ENCODE results near the gene MAP3K2. TPM values are rescaled to one million over a fixed set of nuclear protein-coding genes. Genes with fewer than 3 reads are reported as not detected.

MAP3K2 gene
- total and polyA plus RNA-seq, 2 of the 8 experiments (the other 6 are each of a cell fraction or from before 2014, with no cell fraction given), result 2.0 to 23.2 TPM

- no peak overlapping the region for H3K4ac ChIP-seq (replicated peaks; ENCODE audit: insufficient read length, low read depth, low read length)
- H3K23ac ChIP-seq (ENCODE audit: insufficient read length), result no peak overlapping the region
- H4K91ac ChIP-seq (replicated peaks; ENCODE audit: insufficient read length, low read length), result peak overlapping the region; percentile 94
- peak overlapping the region; percentile 93 for H2AFZ ChIP-seq (ENCODE audit: low read length)
- H3K27me3 ChIP-seq (replicated peaks in 1 of 4; ENCODE audit: control insufficient read depth in 3 of 4, extremely low read depth in 1 of 4, insufficient read depth in 3 of 4, low read length in 3 of 4), result no peaks in the 10 kb centered on the region; a peak in 1 of 7 replicates
- peak overlapping the region in 3 of 4 experiments; percentile 55 to 65 (median 56); a peak in 3 of 7 replicates for H3K9ac ChIP-seq (replicated peaks in 1 of 4; ENCODE audit: extremely low read depth in 1 of 4, low read depth in 3 of 4, low read length in 3 of 4)
- TF ChIP-seq CTBP2 (IDR thresholded peaks at IDR 0.05; ENCODE audit: borderline replicate concordance, insufficient read depth, insufficient read length, low read length), result no peak
- no peak for TF ChIP-seq KDM1A (IDR thresholded peaks at IDR 0.05; ENCODE audit: borderline replicate concordance, low read length)
- TF ChIP-seq TCF12 (IDR thresholded peaks at IDR 0.05; ENCODE audit: low read depth, low read length), result no peak
- no peak for TF ChIP-seq SP1 (IDR thresholded peaks at IDR 0.05; ENCODE audit: low read depth, low read length)
- TF ChIP-seq RBBP5 (IDR thresholded peaks at IDR 0.05; ENCODE audit: borderline replicate concordance, low read depth, low read length), result no peak
- TF ChIP-seq, protein P1, sequence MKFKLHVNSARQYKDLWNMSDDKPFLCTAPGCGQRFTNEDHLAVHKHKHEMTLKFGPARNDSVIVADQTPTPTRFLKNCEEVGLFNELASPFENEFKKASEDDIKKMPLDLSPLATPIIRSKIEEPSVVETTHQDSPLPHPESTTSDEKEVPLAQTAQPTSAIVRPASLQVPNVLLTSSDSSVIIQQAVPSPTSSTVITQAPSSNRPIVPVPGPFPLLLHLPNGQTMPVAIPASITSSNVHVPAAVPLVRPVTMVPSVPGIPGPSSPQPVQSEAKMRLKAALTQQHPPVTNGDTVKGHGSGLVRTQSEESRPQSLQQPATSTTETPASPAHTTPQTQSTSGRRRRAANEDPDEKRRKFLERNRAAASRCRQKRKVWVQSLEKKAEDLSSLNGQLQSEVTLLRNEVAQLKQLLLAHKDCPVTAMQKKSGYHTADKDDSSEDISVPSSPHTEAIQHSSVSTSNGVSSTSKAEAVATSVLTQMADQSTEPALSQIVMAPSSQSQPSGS (IDR thresholded peaks at IDR 0.05; ENCODE audit: low read length), result no peak
- no peak for TF ChIP-seq RFX5 (IDR thresholded peaks at IDR 0.05; ENCODE audit: borderline replicate concordance, low read depth, low read length)
- TF ChIP-seq EZH2 (IDR thresholded peaks at IDR 0.05; ENCODE audit: low read depth, low read length, severe bottlenecking), result no peak
- no peak for TF ChIP-seq MAFK (IDR thresholded peaks at IDR 0.05; ENCODE audit: low read depth, low read length)
- DNase-seq (ENCODE audit: low read depth in 1 of 2, low spot score in 2 of 2) (no peak), FAIRE-seq (no peak)
- no peak overlapping the region for H2BK12ac ChIP-seq (ENCODE audit: low read depth, low read length)
- H3K4me3 ChIP-seq (ENCODE audit: extremely low read depth in 1 of 4, insufficient read depth in 2 of 4, low read depth in 3 of 4, low read length in 4 of 4), result peak overlapping the region; percentile 41 to 70 (median 54)
- peaks cover 0 to 30% of the 10 kb centered on the region in 2 experiments; a peak in 2 of 4 replicates for H3K79me2 ChIP-seq (ENCODE audit: control insufficient read depth in 1 of 2, insufficient read depth in 2 of 2, low read length in 2 of 2)
- 60 to 100% methylated on average over 2 to 8 of the region's 8 CpGs for WGBS, 2 experiments (ENCODE audit: extremely low coverage in 1 of 2, insufficient coverage in 1 of 2, insufficient read length in 1 of 2, insufficient replicate concordance in 2 of 2, low coverage in 1 of 2, low lambda C conversion rate in 2 of 2, missing lambda C conversion rate in 1 of 2)
- peaks cover 0 to 8% (median 3%) of the 10 kb centered on the region in 4 experiments; a peak in 3 of 7 replicates for H3K4me1 ChIP-seq (replicated peaks in 1 of 4; ENCODE audit: control insufficient read depth in 3 of 4, insufficient read depth in 4 of 4, low read length in 3 of 4)
- H3K56ac ChIP-seq (replicated peaks; ENCODE audit: insufficient read length, low read depth, low read length), result no peak overlapping the region
- no peak overlapping the region for H2BK15ac ChIP-seq (ENCODE audit: low read length)
- H3K9me3 ChIP-seq (ENCODE audit: insufficient read depth in 2 of 2, low read depth in 1 of 2, low read length in 1 of 2), result no peaks in the 10 kb centered on the region
- H2BK120ac ChIP-seq (replicated peaks; ENCODE audit: low read depth, low read length), result peak overlapping the region; percentile 36
- H3K4me2 ChIP-seq (ENCODE audit: insufficient read depth in 1 of 2, low read depth in 2 of 2, low read length in 2 of 2), result peak overlapping the region; percentile 85 to 91
- peak overlapping the region; percentile 94; the same call in 1 of the 2 replicates for H4K8ac ChIP-seq (ENCODE audit: extremely low read depth, insufficient read depth, low read length)
- peak overlapping the region; percentile 39; the same call in 1 of the 2 replicates for H3K27ac ChIP-seq (ENCODE audit: low read depth, low read length)
- H4K20me1 ChIP-seq (replicated peaks in 1 of 2; ENCODE audit: control insufficient read depth in 1 of 2, insufficient read depth in 2 of 2, low read length in 2 of 2), result peaks cover 0 to 4% of the 10 kb centered on the region in 2 experiments
- peak overlapping the region; percentile 51 for H4K5ac ChIP-seq (ENCODE audit: insufficient read length, low read depth, low read length)
- H2AK5ac ChIP-seq (ENCODE audit: low read depth, low read length), result no peak overlapping the region
- H2BK20ac ChIP-seq (ENCODE audit: low read length), result 0 out of 2 replicates have a peak overlapping the region, but pooled peaks have one; percentile 15
- H3K14ac ChIP-seq (ENCODE audit: insufficient read length), result no peak overlapping the region
- peaks cover 2% of the 10 kb centered on the region; the same call in 1 of the 2 replicates for H3K79me1 ChIP-seq (ENCODE audit: low read depth, low read length)
- ChIA-PET CTCF (ENCODE audit: partially characterized antibody) (interaction anchor here (0.6 to 1.9 kb wide), 9 partner anchors 11 to 87 kb away, joined by 3 to 8 read pairs (median 4); no protein-coding TSS in a partner anchor), POLR2A (ENCODE audit: partially characterized antibody) (interaction anchor here (1.1 to 2.1 kb wide), 3 partner anchors 9 to 14 kb away, joined by 3 to 12 read pairs (median 5); no protein-coding TSS in a partner anchor)
- H3K23me2 ChIP-seq (ENCODE audit: low read depth, low read length), result peaks cover 5% of the 10 kb centered on the region
- H2BK5ac ChIP-seq (ENCODE audit: low read depth, low read length), result peak overlapping the region; percentile 89
- H3K36me3 ChIP-seq (ENCODE audit: control insufficient read depth in 2 of 4, insufficient read depth in 4 of 4, low read length in 3 of 4), result no peaks in the 10 kb centered on the region
- peak overlapping the region; percentile 64; the same call in 1 of the 2 replicates for H3K18ac ChIP-seq (ENCODE audit: extremely low read depth, low read length)
Measured at GRCh38 chr2:127388423-127389164, 819 bp upstream of the MAP3K2 start.
